ENCODE data around the gene MRTFA.

DNA sequence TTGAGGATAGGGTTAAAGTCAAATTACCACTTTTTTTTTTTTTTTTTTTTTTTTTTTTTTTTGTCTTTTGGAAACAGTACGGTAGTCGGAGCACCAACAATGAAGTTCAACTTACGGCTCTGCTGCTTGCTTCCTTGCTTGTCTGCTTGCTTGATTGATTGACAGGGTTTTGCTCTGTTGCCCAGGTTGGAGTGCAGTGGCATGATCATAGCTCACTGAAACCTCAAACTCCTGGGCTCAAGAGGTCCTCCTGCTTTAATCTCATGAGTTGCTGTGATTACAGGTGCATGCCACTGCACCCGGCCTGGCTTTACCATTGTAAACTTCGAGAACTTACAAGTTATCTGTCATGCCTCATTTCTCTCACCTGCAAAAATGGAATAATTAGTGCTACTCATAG, 260.4 kb downstream of the MRTFA start:
- TF ChIP-seq GATA2 (IDR thresholded peaks at IDR 0.05; ENCODE audit: low read depth, low read length) (no peak), GATA3 (IDR thresholded peaks at IDR 0.05; ENCODE audit: low read depth, low read length) (no peak)
